Neural crest cell (in vitro differentiated cells): ENCODE measurements around the gene PLXDC2. TPM values are rescaled to one million over a fixed set of nuclear protein-coding genes. Genes with fewer than 3 reads are reported as not detected.

ENCODE experiments used
- DNase-seq: peaks from one replicate; pipeline ENCODE4 v3.0.0; 2021; ENCODE audit warnings: low read depth, mixed read lengths, low spot score
- H3K27ac Mint-ChIP-seq: one replicate; pipeline ENCODE4 v1.8.0; 2021; ENCODE audit warnings: mild to moderate bottlenecking, mixed read lengths; ENCODE audit not compliant: unreplicated experiment
- H3K27me3 Mint-ChIP-seq: 2 replicates; pipeline ENCODE4 v1.8.0; 2021; ENCODE audit warnings: low read depth, mild to moderate bottlenecking, mixed read lengths
- H3K36me3 Mint-ChIP-seq: 2 replicates; pipeline ENCODE4 v1.8.0; 2021; ENCODE audit warnings: low read depth, mild to moderate bottlenecking, mixed read lengths
- H3K4me1 Mint-ChIP-seq: 2 replicates; pipeline ENCODE4 v1.8.0; 2021; ENCODE audit warnings: mixed read lengths
- H3K4me3 Mint-ChIP-seq: one replicate; pipeline ENCODE4 v1.8.0; 2021; ENCODE audit warnings: mild to moderate bottlenecking, mixed read lengths
- H3K9me3 Mint-ChIP-seq: 2 replicates; pipeline ENCODE4 v1.8.0; 2021; ENCODE audit warnings: mixed read lengths
- CTCF ChIP-seq: fragments of 200-600 bp; sonication (generic); conservative IDR thresholded peaks from 2 replicates; pipeline ENCODE4 v1.5.0; 2021; ENCODE audit warnings: antibody characterized with exemption, mild to moderate bottlenecking
- total RNA-seq: library from RNA; stranded (reverse); gene quantifications from 2 replicates; pipeline ENCODE4 v1.2.1, GENCODE V29; 2021

The PLXDC2 gene
- total RNA-seq, 1 donor from 2014 or later = 4.0 TPM

- Mint-ChIP-seq H3K4me3 (no peak overlapping the region), H3K4me1 (peaks cover 35% of the 10 kb centered on the region), H3K9me3 (no peaks in the 10 kb centered on the region), H3K36me3 (no peaks in the 10 kb centered on the region), H3K27ac (no peak overlapping the region), H3K27me3 (no peaks in the 10 kb centered on the region)
- DNase-seq = no peak
- TF ChIP-seq CTCF = no peak
Measured at GRCh38 chr10:20272608-20273007, 456.4 kb downstream of the PLXDC2 start.

GRCh38 chr10:20274571-20274970, 458.3 kb downstream of the PLXDC2 start:
- Mint-ChIP-seq H3K4me3 (no peak overlapping the region), H3K9me3 (no peaks in the 10 kb centered on the region), H3K4me1 (peaks cover 34% of the 10 kb centered on the region), H3K27me3 (no peaks in the 10 kb centered on the region), H3K27ac (no peak overlapping the region), H3K36me3 (no peaks in the 10 kb centered on the region)
- no peak for DNase-seq
- TF ChIP-seq CTCF = no peak

GRCh38 chr10:20276127-20276979, 460.1 kb downstream of the PLXDC2 start:
- no peak overlapping the region for H3K4me3 Mint-ChIP-seq
- H3K9me3 Mint-ChIP-seq = no peaks in the 10 kb centered on the region
- no peaks in the 10 kb centered on the region for H3K36me3 Mint-ChIP-seq

GRCh38 chr10:20277820-20278219, 461.6 kb downstream of the PLXDC2 start:
- Mint-ChIP-seq H3K27ac (no peak overlapping the region), H3K4me1 (peaks cover 24% of the 10 kb centered on the region), H3K36me3 (no peaks in the 10 kb centered on the region), H3K4me3 (no peak overlapping the region), H3K27me3 (no peaks in the 10 kb centered on the region), H3K9me3 (no peaks in the 10 kb centered on the region)
- no peak for DNase-seq
- no peak for TF ChIP-seq CTCF

More at GRCh38 chr10:20276127-20276979, 460.1 kb downstream of the PLXDC2 start:
- TF ChIP-seq CTCF = no peak
- Mint-ChIP-seq H3K27me3 (no peaks in the 10 kb centered on the region), H3K4me1 (peaks cover 28% of the 10 kb centered on the region), H3K27ac (no peak overlapping the region)
- DNase-seq = peak; percentile 10

- peaks cover 7% of the 10 kb centered on the region for H3K4me1 Mint-ChIP-seq
Measured at GRCh38 chr10:20281579-20281978, 465.3 kb downstream of the PLXDC2 start.

More at GRCh38 chr10:20281579-20281978, 465.3 kb downstream of the PLXDC2 start:
- Mint-ChIP-seq H3K4me3 (no peak overlapping the region), H3K27ac (no peak overlapping the region), H3K27me3 (no peaks in the 10 kb centered on the region), H3K36me3 (no peaks in the 10 kb centered on the region), H3K9me3 (no peaks in the 10 kb centered on the region)
- TF ChIP-seq CTCF = no peak
- no peak for DNase-seq
